Posterior vena cava (tissue), 2 donors: Measurements from ENCODE around the gene SEMA3D. TPM values are rescaled to one million over a fixed set of nuclear protein-coding genes. Genes with fewer than 3 reads are reported as not detected.
"Not testable (repeated sequence)": the region's sequence is repeated elsewhere in the genome, so short reads cannot be mapped to it uniquely, and the experiment has no call there.

Experiments
- DNase-seq: peaks from one replicate; pipeline ENCODE4 v3.0.0-alpha.2; 2020; ENCODE audit warnings: low spot score
- intact Hi-C, 2 donors: fragments of 100-400 bp; cut with DNase I; formaldehyde crosslinking; loops; one replicate each; pipeline versions ENCODE4 v1.14.1 to v1.14.2; 2022 to 2023
- total RNA-seq, 2 donors: library from RNA; stranded (reverse); fragmentation: NEBNext Ultra II Directional; extraction: Animal tissue kit (Norgen Biotek cat#: 25700); gene quantifications; one replicate each; pipeline ENCODE4 v1.2.1, GENCODE V29; 2021
- donor health status: DM: yes; HTN: yes; CAD: no.
- donor health status: DM: yes; HTN: yes; CAD: no.

SEMA3D gene
- total RNA-seq, 2 donors from 2014 or later: 19.8 to 21.4 TPM

GRCh38 chr7:85018498-85018897, 168.4 kb downstream of the SEMA3D start:
- DNase-seq: no peak
- intact Hi-C loops: no loop called here

- no peak for DNase-seq
- intact Hi-C loops: no loop called here
Observed at GRCh38 chr7:85016286-85016685, 170.6 kb downstream of the SEMA3D start.

- intact Hi-C loops: no loop called here
- DNase-seq: no peak
Observed at GRCh38 chr7:85014936-85015660, 171.8 kb downstream of the SEMA3D start.

GRCh38 chr7:85011127-85011526, 175.7 kb downstream of the SEMA3D start:
- intact Hi-C loops: no loop called here
- DNase-seq: no peak

DNA sequence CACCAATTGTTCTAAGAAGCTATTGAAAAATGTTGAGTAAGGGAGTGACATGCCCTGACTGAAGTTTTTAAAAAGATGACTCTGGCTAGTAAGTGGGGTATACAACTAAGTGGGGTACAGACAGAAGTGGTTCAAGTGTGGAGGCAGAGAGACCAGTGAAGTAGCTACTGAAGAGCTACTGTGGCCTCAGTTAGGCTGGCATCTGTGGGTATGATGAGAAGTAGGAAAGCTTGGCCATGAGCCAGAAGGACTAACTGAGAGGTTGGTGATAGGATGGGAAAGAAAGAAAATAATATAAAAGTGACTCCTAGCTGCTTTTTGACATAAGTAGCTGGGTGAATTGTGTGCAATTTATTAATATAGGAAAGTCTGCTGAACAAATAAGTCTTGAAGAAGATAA, 176.6 kb downstream of the SEMA3D start:
- DNase-seq: no peak
- intact Hi-C loops: no loop called here

GRCh38 chr7:85006754-85007153, 180.1 kb downstream of the SEMA3D start:
- intact Hi-C loops: no loop called here
- no peak for DNase-seq

DNA sequence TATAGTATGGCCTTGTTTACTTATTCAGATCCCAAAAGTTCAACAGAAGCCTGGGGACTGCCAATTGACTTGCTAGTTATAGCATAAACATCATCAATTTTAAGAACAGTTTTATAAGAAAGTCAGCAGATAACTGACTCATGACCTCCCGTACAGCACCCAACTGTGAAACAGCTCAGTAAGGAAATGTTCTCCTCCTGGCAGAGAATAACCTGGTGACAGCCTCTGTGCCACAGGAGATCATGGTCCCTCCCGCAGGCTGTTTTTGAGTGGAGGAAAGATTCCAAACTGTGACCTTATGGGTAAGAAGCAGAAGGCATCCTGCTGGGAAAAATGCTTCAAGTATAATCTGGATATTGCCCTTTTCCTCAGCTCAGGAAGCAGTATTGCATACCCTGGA, 182.5 kb downstream of the SEMA3D start:
- intact Hi-C loops: no loop called here
- DNase-seq: no peak

DNA sequence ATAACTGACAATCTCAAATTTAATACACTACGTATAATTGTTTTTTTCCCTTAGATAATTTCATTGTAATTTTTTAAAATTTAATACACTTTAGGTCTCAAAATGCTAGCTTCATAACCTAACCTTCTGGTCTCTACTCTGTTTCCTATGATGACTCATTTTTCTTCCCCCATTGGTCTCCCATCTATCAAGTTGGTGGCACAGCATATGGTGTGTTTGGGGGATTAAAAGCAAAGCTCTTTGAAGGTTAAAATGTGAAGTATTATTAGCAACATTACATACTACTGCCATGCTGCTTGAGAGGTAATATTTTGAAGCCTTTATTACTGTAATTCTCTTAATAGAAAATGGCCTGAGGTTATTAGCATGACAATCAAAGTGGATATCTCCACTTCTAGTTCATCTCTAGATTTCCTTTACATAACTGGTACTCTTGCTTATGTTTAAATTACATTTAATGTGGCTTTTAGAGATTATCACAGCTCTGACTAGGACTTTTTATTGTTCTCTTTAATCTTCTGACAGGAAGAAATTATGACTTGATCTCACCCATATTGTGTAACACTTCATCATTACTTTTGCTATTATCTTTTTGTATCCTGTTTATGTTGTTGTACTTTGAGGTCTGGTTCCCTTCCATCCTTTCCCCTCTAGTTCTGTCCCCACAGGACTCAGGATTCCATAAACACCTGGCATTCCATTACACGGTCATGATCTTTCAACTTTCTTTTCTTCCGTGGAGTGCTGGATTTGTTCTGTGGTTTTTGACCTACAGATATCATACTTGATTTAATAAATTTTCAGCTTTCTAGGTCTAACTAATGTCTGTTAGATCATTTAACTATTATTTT, 185.1 kb downstream of the SEMA3D start:
- DNase-seq: no peak
- intact Hi-C loops: no loop called here

DNA sequence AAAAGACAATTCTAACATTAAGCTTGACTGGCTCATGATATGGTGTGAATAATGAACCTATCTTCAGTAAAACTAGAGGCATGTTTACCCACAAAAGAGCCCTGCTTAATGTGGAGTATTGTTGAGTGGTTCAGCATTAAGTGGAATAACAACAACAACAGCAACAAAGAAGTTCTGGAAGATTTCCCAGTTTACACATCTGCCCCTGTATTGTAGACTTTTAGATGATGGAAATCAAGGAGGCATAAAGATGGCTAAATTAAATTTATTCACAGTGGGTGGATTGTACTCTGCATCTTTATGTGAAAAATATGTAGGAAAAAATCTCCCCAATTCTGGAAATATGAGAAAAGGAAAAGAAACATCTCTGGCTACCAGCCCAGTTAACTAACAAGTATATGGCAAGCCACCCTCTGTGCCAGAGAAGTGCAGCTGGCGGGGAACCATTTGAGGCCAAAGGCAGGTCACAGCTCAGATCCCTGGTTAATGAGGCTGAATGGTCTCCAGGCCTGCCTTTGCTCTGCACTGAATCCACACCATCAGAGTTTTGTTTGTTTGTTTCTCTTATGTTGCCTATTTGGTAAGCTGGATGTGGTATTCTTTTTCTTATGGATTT, 186.0 kb downstream of the SEMA3D start:
- no peak for DNase-seq
- intact Hi-C loops: no loop called here

GRCh38 chr7:84999450-84999849, 187.4 kb downstream of the SEMA3D start:
- DNase-seq: no peak
- intact Hi-C loops: no loop called here

DNA sequence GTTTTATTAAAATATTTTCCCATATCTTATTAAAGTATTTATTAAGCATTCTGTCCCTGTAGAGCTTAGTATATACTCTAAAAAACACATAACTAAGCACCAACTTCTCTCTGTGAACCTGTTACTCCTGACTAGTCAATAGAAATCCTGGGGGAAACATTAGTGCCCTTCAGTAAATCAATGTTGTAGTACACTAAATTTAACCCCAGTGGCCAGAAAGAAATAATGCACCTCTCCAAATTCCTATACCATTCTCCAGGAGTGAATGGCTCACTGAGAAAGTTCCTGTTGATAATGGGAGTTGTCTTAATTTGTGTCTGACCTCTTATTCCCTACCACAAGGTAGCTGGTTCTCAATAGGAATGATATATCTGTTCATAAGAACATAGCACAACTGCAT, 188.2 kb downstream of the SEMA3D start:
- DNase-seq: no peak
- intact Hi-C loops: no loop called here

- no peak for DNase-seq
- intact Hi-C loops: no loop called here
Observed at GRCh38 chr7:84997626-84998025, 189.2 kb downstream of the SEMA3D start.

GRCh38 chr7:84992954-84993353, 193.9 kb downstream of the SEMA3D start:
- DNase-seq, intact Hi-C loops: not testable (repeated sequence)

- intact Hi-C loops: loop anchor here in 1 of 2 donors (5.0 kb wide), 1 partner anchor 798 kb away; no protein-coding TSS in a partner anchor
- DNase-seq: no peak
Observed at GRCh38 chr7:84985073-84985784, 201.6 kb downstream of the SEMA3D start.

- intact Hi-C loops: no loop called here
- DNase-seq: no peak
Observed at GRCh38 chr7:84982199-84982598, 204.7 kb downstream of the SEMA3D start.

- intact Hi-C loops: no loop called here
- no peak for DNase-seq
Observed at GRCh38 chr7:84981055-84981976, 205.5 kb downstream of the SEMA3D start.

- DNase-seq: no peak
- intact Hi-C loops: no loop called here
Observed at GRCh38 chr7:84975586-84976185, 211.2 kb downstream of the SEMA3D start.

DNA sequence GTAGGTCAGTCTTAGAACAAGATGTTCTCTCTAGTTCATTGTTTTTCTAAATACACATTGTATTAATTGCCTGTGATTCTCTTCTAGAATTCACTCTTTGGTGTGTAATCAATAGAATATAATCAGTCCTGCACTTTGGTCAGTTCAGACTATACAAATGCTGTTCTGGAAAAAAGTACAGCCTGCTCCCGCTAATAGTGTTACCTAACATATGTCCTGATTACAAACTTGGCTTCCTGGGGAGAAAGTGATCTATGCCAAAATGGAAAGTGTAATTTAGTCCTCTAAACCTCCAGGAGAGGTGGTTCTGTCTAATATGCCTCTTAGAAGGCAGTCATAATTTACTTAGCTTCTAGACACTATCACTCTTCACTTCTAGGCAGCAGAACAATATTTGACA, 215.5 kb downstream of the SEMA3D start:
- no peak for DNase-seq
- intact Hi-C loops: no loop called here
